Skeletal muscle cell (primary cell): Measurements from ENCODE around the gene DAB1.

ENCODE experiments used
- DNase-seq: peaks from one replicate; pipeline ENCODE4 v3.0.0-alpha.2; 2010; ENCODE audit warnings: low read depth
- H3K4me3 ChIP-seq: 2 replicates; pipeline ENCODE4 v1.5.1; 2011; ENCODE audit warnings: low read depth, mild to moderate bottlenecking, control low read depth, low read length, moderate library complexity

Gene DAB1

DNA sequence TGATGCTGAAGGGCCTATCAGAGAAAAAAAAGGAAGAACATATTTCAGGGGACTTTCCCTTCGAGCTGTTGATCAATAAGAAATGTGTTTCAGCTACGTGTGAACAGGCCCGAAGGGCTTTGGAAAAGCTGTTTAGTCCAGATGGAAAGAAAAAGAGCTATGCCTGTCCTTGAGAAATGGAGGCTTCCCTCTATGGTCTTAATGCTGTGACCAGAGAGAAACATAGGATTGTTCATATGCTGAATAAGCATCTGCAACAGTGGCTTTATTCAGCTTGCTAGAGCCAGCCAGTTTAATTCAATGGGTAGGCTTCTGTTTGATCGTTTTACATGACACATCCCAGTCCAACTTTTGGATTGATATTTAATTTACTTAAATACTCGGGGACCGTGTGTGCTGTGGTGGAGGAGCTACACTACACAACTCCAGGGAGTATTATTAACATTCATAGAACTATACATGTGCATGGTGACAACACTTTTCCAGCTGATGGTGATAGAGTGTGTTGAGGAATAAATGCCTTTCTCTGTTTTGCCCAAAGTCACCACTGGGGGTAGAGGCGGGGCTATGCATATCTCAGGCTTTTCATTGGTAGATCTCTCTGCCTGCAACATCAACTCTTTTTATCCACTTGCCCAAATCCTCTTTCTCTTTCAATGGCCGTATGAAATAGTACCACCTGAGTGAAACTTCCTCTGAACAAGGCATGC is 351.3 kb downstream of the DAB1 start:
- no peak overlapping the region for H3K4me3 ChIP-seq
- no peak for DNase-seq

DNA sequence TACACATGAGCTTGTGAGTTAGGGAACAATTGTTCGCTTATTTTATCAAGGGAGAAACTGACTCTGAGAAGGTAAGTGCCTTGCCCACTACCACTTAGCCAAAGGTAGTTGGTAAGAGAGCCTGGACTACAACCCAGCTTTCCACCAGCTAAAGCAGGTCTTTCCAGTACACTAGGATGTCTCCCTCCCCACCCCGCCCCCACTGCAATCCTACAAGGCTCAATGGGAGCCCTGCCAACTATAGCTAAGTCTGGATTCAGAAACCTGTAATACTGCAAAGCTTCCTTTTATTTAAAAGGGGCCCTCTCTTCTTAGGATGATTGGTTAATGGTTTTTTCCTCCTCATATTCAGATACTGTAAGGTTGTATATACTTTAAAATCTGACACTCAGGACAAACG is 356.0 kb downstream of the DAB1 start:
- no peak overlapping the region for H3K4me3 ChIP-seq
- DNase-seq: no peak

DNA sequence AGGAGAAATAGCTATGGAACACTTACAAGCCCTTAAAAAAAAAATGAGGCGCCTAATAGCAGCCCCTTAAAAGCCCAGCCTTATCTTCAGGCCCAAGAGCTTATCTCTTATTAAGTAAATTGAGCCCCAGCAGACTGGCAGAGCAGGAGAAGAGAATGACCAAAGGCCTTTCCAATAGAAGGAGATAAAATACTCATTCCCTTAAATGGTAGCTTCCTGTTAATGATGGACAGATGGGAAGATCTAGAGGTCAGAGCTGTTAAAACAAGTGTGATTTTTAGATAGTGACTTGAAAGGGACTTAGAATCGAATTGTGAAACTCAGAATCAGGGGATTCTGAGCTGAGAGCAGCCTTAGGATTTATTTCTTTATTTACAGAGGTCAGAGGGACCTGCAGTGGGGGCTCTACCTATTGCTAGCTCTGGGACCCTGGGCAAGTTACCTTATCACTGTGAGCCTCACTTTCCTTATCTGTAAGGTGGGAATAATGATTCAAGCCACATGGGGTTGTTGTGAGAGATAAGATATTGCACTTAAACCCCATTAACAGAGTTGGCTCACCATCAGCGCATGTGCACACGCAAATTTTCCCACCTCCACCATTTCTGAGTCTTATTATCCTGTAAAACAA is 356.8 kb downstream of the DAB1 start:
- H3K4me3 ChIP-seq: no peak overlapping the region
- DNase-seq: no peak

DNA sequence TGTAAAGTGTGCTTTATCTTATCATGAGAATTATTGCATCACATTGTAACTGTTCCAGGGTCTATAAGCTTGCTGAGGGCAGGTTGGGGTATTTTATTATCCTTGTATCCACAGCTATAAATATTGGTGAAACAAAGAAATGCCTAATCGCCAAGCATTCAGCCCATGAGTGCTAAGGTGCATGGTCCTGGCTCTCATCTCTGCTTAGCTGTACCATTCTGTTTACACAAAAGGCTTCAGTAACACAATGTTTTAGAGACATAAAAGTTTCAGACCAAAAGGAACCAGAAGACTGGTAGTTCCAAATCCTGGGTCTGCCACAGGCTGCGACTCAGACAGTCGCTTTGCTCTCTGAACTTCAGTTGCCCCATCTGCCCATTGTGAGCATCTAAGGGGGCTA is 358.4 kb downstream of the DAB1 start:
- no peak overlapping the region for H3K4me3 ChIP-seq
- DNase-seq: no peak

DNA sequence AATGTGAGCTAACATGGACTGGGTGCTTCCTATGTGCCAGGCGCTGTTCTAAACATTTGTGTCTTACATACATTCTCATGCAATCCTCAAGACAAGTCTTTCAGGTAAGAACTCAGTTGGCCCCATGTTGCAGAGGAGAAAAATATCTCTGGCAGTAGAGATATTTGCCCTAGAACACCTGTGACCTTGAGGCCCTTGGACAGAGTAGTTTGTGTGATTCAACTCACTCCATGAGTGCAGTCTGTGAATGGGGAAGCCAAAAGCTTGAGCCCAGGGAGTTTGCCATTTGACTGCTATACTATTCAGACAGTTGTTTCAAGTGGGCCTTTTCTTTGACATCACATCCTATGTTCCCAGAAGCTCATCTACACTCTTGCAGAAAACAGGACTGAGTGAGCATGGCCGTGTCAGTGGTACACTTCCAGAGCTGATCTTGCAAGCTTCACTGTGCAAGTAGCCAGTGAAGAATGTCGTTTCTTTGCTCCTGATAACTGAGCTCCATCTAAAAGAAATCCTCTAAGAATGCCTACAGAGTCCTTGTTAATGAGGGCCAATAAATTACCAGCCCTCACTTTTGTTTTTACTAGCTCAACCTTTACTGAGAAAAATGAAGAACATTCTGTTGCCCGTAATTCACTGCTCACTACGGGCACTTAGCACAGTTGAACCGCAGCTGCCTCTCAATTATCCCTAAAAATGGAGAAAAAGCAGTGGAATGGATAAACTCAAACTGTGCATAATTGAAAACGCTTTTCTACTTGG is 359.3 kb downstream of the DAB1 start:
- no peak overlapping the region for H3K4me3 ChIP-seq
- no peak for DNase-seq

DNA sequence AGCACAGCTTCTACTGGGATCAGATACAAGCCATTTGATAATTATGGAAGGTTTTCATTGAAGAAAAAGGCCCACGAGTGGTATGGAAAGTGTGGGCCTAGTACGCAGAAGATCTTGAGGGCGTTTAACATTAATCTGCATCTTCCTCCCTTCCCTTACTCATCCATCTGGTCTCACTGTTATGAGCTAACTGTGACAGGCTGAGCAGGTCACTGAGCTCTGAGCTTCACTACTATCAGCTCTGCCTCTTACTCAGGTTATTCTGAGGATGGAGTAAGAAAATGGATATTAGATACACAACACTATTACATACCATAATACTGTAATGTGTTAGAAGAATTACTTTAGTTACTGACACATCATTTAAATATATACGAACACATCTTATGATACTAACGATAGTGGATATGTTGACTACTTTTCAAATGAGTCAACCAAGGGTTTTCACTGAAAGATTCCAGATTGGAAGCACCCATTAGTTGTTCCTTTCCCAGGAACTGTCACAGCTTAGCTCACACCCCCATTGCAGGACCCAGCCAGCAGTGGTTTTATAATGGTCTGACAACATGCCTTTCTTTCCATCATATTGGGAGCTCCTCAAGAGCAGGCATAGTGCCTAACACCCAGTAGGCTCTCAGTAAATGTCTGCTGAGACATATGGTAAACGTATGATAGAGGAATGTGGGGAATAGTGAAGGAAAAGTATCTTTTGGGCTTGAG is 360.3 kb downstream of the DAB1 start:
- DNase-seq: no peak
- no peak overlapping the region for H3K4me3 ChIP-seq

DNA sequence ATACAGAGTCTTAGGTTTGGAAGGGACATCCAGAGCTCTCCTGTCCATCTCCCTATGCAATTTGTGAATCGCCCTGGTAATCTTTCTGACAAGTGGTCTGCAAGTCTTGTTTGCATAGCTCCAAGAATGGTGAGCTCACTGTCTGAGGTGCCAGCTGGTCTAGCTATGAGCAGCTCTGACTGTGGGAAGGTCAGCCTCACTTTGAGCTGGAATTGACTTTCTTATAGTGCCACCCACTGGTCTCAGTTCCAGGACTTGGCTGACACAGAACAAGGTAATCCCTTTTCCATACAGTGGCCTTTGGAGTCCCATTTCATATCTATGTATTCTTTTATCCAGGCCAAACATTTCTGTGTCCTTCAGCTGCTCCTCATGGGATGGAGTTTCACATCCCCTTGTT is 362.5 kb downstream of the DAB1 start:
- H3K4me3 ChIP-seq: no peak overlapping the region
- DNase-seq: peak; percentile 2

DNA sequence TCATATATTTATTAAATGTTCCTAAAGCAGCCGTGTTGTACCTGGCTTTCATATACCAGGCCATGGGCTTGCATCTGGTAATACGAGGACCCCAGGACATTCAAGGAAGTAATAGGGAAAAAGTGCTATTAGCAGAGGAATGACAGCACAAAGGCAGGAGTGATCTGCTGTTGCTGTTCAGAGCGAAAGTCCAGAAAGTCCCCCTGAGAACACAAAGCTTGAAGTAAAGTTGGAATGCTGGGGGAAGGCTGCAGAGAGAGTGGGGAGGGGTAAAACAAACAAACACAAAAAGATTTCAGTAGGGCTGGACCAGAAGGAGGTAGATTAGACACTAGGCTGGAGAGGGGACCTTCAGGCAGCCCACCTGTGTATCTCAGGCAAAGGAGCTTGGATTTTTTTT is 363.4 kb downstream of the DAB1 start:
- DNase-seq: no peak
- H3K4me3 ChIP-seq: no peak overlapping the region

DNA sequence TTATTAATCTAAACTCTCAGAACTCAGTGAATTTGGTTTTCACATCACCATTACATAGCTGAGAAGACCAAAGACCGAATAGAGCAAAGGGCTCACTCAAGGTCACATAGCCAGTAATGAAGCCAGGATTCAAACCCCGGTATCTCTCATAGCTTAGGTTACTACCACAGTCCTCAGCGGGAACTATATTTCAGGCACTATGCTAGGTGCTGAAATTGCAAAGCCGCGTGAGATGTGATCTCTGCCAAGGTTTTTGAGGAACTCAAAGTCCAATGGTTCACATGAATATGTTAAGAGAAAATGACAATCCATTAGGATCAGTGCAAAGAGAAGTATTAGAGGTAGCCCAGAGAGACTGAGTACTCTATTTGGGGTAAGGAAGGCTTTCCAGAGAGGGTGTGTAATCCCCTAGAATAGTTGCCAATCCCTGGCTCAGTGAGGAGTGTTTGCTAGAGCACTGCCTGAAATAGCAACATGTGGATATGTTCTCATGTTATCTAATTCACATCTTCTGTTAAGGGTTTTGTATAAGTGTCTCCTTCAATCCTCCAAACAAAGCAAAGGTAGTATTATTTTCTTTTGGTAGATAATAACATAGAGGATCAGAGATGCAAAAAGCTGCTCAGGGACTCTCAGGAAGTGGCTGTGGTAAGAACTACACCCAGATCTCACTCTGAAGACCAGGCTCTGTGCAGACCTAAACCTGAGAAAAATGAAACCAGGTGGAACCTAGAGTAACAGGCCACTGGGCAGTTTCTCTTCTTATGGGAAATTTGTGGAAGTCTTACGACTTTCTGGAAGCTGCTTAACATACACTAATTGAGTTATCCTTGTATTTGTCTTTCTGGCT is 365.0 kb downstream of the DAB1 start:
- H3K4me3 ChIP-seq: no peak overlapping the region
- no peak for DNase-seq

DNA sequence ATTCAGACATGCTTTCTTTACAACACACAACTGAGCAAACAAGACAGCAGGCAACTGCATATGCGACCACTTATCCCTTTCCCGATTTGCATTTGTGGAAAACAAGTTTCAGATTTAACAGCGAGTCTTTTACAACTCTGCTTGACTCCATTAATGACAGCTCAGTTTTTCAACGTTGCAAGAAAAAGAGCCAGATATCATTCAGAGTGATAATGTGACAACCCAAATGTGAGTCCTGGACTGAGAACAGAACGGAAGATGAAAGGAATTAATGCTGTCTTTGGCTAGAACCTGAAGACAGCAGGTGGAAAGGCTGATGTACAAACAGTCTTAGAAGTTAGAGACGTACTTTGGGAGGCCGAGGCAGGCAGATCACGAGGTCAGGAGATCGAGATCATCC is 375.0 kb downstream of the DAB1 start:
- H3K4me3 ChIP-seq: no peak overlapping the region
- no peak for DNase-seq

DNA sequence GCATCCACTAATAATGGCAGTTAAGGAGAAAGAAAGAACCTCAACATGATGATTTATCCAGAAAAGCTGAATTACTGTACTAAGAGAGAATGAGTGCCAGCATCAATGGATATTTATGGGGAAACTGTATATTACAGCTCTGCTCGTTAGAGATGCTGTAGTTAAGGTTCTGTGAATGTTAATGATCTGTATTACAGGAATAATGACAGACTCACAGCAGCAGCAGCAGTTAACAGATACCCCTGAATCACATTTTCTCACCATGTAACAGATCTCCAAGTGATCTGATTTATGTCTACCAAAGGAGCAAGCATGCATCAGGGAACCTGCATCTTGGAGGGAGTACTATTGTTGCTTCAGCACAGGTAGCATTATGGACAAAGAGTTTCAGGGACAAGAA is 377.4 kb downstream of the DAB1 start:
- no peak overlapping the region for H3K4me3 ChIP-seq
- DNase-seq: no peak

DNA sequence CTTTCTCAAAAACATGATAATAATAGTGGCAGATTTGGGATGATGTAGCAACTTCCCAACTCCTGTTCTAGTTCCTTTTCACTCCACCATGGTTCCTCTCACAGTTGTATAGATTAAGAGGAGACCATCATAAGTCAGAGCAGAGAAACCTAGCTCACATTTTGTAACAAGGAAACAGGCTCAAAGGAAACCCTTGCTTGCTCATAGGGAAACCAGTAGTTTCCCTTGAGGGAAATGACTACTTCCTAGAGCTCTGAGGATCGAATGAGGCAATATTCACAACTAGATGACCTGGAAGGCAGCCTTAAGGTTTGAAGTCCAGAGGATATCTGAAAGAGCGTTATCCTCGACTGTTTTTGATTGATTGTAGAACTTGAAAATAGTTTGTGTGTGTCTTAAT is 382.0 kb downstream of the DAB1 start:
- no peak for DNase-seq
- H3K4me3 ChIP-seq: no peak overlapping the region

DNA sequence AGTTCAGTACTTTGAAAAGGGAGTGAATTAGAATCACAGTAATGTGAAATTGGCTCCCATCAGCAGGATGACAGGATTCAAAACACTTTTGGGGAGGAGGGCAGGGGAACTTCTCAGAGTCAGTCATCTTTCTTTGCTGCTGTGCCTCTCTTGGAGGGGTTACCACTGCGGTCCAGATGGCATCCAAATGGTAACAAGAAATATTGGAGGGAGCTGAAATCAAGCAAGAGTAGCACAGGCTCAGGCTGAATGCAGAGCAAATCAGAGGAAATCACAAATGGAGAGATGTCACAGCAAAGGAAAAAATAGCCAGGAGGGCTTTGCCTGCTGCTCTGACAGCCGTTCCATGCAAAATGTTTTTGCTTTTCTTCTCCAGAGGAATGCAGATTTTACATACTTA is 383.0 kb downstream of the DAB1 start:
- DNase-seq: no peak
- H3K4me3 ChIP-seq: no peak overlapping the region

DNA sequence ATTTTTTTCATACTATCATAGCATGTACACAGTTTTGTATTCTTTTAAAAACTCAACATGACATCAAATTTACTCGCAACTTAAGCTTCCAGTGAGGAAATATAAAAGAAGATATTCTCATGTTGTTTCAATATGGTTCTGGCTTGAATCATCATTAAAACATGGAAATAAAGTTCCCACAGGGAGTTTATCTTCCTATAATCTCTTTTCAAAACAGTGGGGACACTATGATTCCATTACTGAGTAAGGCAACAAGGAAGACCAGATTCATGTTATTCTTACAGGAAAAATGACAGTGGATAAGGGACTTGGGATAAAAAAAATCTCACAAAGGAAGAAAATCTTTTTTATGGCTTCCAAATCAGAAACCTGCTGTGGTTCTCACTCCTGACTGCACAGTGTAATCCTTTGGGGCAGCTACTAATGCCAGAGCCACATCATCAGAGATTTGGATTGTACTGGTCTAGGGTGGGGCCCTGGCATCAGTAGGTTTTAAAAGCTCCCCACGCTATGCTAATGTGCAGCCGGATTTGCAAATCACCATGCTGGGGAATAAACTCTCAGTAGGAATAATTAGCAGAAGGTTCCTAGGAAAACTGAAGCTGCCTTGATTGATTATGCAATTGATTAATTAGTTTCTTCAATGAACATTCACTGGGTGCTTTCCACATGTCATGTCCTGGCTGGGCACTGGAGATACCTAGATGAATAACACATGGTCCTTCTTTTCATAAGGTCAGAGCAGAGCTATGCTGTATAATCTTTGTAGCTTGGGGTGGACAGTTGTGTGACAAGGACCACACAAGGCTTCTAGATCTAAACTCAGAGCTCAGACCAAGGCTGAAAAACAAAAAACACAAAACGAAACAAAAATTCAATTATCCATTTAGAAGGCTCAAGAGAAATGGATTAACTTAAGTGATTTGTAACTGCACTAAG is 386.9 kb downstream of the DAB1 start:
- DNase-seq: no peak
- no peak overlapping the region for H3K4me3 ChIP-seq

DNA sequence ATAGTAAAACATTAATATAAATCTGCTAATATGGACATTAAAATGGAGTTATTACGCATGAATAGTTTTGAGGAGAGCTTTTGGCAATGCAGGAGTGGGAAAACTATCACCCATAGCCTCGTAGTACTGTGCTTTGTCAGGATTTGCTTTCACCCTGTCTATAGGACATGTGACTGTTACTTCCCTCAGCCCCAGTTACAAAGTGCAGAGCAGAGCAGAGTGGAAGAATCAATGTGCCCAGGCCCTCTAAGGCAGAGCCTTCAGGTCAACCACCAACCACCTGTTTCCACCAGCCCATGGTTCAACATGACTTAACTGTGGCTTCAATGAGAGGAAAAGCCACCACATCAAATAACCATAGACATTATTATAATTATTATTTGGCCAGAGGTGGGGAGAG is 389.1 kb downstream of the DAB1 start:
- DNase-seq: no peak

DNA sequence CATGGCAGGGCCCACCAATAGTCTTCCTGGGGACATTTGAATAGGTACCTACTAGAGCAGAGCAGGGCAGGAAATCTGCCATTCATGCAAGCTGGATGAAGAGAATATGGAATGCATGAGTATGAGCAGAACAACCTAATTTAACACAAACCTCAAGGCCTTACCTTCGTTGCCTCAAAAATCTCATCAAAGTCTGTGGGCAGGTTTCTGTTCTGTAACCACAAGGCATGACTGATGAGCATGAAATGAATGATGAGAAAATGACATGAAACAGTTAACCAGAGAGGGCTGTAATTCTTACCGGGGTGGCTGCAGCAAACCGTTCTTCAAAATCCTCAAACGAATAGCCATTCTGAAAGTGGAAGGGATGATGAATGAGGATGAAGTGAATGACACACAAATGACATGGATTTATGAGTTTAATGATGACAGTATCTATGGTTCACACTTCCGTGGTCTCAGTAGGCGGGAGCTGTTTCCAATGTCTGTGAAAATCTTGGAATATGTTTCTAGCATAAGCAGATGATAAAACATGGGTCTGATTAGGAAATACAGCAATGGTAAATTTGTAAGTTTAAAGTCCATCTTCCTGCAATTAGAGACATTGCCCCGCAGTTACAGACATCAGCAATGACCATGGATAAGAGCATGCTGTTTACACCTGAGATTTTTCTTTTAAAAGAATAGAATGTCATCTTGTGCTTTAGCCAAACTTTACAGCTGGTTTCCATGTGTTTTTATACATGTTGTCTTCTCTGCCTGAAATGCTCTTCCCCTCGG is 390.4 kb downstream of the DAB1 start:
- no peak for DNase-seq
- no peak overlapping the region for H3K4me3 ChIP-seq

More for the DNA sequence above, 389.1 kb downstream of the DAB1 start:
- no peak overlapping the region for H3K4me3 ChIP-seq

DNA sequence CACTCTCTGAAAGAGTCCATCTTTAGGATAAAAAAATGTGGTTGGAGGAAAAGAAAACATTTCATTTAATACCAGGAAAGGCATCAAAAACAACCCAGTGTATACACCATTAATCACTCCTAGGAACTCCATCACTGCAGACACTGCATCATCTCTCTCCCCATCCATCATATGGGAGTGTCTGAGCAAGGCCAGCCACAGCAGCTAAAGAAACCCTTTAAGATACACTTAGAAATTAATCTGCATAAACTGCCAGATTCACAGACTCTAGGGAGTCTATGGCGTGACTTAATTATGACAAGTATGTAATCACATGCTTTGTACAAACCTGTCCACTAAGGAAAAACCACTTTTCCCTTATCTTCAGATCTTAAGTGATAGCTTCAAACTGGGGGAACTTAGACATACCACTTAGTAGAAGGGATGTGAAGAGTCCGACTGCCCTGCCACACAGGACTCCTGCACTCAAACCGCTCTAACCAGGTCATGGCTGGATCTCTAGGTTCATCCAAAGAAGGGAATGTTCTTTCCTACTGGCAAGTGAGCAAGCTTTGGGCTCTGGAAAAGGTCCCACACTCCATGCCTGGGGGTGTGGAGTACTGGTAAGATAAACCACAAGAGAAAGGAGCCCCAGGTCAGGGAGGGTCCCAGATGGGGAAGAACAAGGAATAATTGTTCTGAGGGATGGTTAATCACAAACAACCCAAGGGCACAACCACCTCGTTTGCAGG is 397.1 kb downstream of the DAB1 start:
- no peak for DNase-seq
- no peak overlapping the region for H3K4me3 ChIP-seq
